LHCN-M2 (cell line): Measurements from ENCODE around the gene CYP3A5. TPM values are rescaled to one million over a fixed set of nuclear protein-coding genes. Genes with fewer than 3 reads are reported as not detected.
"Not testable (repeated sequence)": the region's sequence is repeated elsewhere in the genome, so short reads cannot be mapped to it uniquely, and the experiment has no call there.

Source experiments
- DNase-seq: peaks from one replicate; pipeline ENCODE4 v3.0.0-alpha.2; 2012; ENCODE audit warnings: low read depth
- total RNA-seq: library from RNA; depleted of rRNA; stranded (reverse); fragments of >200 nt; gene quantifications from 2 replicates; pipeline ENCODE4 v1.2.3, GENCODE V29; 2014

The CYP3A5 gene
- total RNA-seq, 1 experiment from 2014 or later = not detected

GRCh38 chr7:99642027-99642426, 37.8 kb downstream of the CYP3A5 start:
- DNase-seq = peak; percentile 8

GRCh38 chr7:99639267-99639666, 40.5 kb downstream of the CYP3A5 start:
- DNase-seq = no peak

DNA sequence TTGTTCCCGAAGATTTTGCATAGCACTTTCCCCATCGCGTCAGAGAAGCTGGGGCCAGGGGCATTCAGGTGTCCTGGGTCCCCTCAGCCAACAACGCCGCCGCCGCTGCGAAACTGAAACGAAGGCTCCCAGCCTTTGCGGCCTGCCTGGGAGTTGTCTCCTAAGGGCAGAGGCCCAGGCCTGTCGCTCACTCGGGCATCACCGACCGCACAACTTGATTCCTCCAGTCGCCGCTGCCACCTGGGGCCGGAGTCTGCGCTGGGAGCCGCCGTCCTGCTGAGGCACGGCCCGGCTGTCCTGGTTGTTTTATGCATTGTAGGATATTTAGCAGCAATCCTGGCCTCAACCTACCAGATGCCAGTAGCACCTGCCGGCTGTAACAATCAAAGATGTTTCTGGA, 41.1 kb downstream of the CYP3A5 start:
- no peak for DNase-seq

- not testable (repeated sequence) for DNase-seq
These were observed 42.4 kb downstream of the CYP3A5 start for GRCh38 chr7:99637414-99637813.

DNA sequence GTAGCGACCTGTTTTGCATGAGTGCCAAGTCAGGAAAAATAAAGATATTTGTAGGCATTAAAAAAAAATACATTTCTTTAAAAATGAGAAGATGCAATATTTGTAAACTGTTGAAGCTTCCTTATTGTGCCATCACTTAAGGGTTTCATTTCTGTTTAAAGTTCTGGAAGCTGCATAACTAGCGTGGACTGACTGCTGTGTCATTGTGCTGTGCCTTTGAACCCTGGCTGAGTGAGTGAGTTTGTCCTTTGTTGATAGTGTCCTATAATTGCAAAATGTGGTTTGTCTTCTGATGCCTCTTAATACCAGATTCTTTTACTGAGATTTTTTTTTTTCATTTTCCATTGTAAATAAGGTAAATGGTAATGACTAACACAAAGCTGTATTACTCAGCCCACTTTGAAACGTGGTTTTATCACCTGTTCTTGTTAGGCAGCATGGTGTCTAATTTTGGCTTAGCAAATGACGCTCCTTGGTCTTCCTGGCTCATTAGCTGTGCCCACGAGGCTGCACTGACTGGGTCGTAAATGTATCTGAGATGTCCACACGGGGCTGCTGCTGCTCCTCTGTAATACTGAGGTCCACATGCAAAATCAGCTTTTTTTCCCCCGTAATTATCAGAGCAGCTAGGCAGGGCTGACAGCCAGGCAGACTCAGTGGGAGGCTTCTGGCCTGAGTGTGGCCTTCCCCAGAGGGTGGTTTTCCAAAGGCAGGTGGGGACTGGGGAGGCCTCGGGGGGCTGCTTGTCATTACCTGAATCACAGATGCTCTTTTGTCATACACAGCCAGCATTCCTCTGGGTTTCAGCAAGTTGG, 48.3 kb downstream of the CYP3A5 start:
- peak; percentile 80 for DNase-seq

DNA sequence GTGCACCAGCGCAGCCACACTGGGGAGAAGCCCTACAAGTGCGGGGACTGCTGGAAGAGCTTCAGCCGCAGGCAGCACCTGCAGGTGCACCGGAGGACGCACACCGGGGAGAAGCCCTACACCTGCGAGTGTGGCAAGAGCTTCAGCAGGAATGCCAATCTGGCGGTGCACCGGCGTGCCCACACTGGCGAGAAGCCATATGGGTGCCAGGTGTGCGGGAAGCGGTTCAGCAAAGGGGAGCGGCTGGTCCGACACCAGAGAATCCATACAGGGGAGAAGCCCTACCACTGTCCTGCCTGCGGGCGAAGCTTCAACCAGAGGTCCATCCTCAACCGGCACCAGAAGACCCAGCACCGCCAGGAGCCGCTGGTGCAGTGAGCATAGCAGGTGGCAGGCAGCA, 50.2 kb downstream of the CYP3A5 start:
- DNase-seq = no peak

DNA sequence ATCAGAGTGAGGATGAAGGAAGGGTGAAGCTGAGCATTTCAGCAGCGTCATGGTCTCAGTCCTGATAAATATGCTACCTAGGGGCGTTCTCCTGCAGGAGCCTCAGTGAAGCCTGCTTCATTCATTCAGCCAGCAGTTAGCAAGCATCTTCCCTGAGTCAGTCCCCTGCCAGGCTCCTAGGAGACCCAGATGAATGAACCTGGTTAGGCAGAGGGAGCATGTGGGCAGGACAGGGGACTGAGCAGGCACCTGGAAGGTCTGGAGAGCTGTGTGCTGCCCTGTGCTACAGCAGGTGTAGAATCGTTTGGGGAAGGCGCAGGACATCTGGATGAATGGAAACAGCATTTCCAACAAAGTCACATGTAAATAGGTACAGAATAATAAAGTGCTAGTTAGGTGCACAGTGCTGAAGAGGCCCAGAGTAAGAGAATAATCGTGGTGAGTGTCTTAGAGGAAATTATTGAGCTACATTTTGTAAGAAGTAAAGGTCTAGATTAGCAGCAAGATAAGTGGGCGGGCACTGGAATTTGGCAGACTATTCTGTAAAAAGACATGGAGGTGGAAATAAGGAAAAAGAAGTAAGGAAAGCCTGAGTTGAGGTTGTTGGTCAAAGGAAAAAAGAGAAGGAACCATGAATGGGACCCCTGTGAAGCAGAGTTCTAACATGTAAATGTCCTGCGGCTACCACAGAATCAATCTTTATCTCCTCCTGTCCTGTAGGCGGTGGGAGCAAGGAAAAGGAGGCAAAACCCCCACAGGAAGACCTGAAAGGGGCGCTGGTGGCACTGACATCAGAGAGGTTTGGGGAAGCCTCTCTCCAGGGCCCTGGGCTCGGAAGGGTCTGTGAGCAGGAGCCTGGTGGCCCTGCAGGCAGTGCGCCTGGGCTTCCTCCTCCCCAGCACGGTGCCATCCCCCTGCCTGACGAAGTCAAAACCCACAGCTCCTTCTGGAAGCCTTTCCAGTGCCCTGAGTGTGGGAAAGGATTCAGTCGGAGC, 51.0 kb downstream of the CYP3A5 start:
- DNase-seq = no peak

DNA sequence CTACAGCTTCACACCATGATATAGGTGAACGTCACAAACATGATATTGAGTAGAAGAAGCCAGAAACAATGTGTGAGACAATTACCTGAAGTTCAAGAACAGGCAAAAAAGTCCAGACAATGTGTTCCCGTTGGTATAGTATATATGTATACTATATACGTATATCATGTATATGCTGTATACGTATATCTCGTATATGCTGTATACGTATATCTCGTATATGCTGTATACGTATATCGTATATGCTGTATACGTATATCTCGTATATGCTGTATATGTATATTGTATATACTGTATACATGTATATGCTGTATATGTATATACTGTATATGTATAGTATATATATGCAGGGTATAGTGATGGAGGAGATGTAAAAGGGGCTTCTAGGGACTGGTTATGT, 52.3 kb downstream of the CYP3A5 start:
- no peak for DNase-seq

- no peak for DNase-seq
These were observed 53.1 kb downstream of the CYP3A5 start for GRCh38 chr7:99626661-99627060.

GRCh38 chr7:99625961-99626360, 53.8 kb downstream of the CYP3A5 start:
- DNase-seq = no peak

- no peak for DNase-seq
These were observed 54.5 kb downstream of the CYP3A5 start for GRCh38 chr7:99625321-99625720.

- no peak for DNase-seq
These were observed 55.3 kb downstream of the CYP3A5 start for GRCh38 chr7:99624484-99624883.

DNA sequence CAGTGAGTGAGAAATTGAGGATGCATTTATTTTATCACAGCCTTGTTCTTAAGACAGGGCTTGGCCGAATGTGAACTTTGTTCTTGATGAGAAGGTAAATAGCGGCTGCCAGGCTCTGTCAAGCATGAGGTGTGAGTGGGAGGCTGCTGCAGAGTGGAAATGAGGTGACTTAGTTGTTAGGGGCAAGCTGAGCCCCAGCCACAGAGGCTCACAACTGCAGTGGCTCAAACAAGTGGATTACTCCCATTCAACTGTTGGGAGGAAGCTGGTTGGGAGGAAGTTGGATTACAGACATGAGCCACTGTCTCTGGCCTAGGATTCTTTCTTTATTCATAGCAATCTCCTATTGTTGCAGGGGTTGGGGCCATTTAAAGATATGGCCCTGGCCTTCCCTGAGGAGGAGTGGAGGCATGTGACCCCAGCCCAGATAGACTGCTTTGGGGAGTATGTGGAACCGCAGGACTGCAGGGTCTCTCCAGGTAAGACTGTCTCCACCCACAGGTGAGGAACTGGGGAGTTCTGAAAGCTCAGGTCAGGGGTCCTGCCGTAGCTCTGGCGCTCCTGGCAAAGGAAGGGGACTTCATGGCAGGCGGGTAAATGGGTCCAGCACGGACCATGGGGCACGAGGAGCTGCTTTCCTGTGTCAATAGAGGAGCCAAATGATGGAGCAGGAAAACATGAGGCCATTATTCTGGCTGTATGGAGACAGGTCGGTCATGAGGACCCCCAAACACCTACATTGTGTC, 55.9 kb downstream of the CYP3A5 start:
- DNase-seq = no peak

GRCh38 chr7:99623091-99623693, 56.6 kb downstream of the CYP3A5 start:
- no peak for DNase-seq

GRCh38 chr7:99622596-99622995, 57.2 kb downstream of the CYP3A5 start:
- DNase-seq = peak; percentile 27

- no peak for DNase-seq
These were observed 58.5 kb downstream of the CYP3A5 start for GRCh38 chr7:99621271-99621670.

- no peak for DNase-seq
These were observed 60.1 kb downstream of the CYP3A5 start for GRCh38 chr7:99619571-99620130.

DNA sequence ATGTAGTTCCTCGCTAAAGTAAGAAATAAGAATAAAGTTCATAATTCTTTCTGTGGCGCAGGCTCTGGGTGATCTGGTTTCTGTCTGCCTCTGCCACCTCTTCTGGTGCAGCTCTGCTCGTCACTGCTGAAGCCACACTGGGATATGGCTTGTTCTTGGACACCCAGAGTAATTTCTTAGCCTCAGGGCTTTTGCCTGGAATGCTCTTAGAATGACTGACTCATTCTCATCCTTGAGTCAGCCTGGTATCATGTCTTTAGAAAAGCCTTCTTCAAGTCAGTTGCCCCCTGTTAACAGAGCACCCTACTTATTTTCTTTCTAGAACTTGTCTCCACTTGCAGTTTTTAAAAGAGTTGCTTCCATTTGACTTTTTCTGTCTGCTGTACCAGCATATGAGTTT, 61.1 kb downstream of the CYP3A5 start:
- DNase-seq = peak; percentile 23

DNA sequence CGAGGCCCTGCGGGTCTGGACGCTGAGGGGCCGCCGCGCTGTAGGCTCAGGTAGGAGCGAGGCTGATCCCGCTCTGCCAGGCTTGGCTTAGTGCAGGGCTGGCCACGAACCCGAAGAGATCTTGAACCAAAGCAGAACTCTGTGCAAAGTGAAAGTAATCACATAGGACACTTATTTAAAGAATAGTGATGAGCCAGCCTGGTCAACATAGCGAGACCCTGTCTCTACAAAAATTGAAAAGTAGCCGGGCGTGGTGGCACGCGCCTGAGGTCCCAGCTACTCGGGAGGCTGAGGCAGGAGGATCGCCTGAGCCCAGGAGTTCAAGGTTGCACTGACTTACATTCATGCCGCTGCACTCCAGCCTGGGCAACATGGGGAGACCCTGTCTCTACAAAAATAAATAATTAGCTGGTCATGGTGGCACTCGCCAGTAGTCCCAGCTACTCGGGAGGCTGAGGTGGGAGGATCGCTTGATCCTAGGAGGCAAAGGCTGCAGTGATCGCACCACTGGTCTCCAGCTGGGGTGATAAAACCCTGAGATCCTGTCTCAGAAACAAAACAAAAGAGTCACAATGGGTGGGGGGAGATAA, 62.5 kb downstream of the CYP3A5 start:
- no peak for DNase-seq

DNA sequence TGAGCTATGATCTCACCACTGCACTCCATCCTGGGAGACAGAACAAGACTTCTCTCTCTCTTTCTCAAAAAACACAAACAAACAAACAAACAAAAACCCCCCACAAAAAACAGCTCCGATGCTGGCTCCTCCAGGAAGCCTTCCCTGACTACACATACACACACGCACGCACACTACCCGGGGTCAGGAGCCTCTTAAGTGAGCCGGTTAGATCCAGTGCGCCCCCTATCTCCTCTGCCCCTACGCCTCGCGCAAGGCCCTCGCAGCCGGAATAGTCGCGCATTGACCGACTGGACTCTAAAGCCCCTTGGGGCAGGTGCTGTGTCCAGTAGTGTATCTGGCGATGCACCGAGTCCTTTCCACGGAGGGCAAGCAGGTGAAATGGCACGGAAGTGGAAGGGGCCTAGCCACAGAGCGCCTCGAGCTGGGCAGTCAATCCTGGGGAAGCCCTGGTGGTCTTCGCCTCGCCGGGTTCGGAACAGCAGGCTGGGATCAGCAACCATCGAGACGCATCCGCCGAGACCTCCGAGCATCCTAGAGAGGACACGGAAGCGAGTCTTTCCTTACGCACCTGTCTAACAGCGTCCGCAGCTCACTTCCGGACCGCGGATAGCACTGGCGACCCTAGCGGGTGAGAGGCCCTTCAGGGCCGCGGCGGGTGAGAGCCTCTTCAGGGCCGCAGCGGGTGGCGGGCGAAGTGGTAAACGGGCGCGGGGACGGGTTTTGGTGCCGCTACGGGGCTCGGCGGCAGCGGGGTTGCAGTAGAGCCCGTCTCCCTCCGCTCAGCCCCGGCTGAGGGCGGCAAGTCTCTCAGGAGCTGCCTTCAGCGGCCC, 63.2 kb downstream of the CYP3A5 start, which contains the start of gene ZSCAN25:
Gene ZSCAN25 (plus strand): TSS at position 588 of the 833 bp plus-strand sequence. CDS start 2,661 bp downstream, outside the sequence.
- peak; percentile 95 for DNase-seq
